Measurements from ENCODE around the gene KIRREL1. TPM values are rescaled to one million over a fixed set of nuclear protein-coding genes. Genes with fewer than 3 reads are reported as not detected.

Gene KIRREL1
- total and polyA plus RNA-seq, 2 of the 13 experiments (the other 11 are each of a cell fraction or from before 2014, with no cell fraction given): 0.02 to 0.03 TPM

DNA sequence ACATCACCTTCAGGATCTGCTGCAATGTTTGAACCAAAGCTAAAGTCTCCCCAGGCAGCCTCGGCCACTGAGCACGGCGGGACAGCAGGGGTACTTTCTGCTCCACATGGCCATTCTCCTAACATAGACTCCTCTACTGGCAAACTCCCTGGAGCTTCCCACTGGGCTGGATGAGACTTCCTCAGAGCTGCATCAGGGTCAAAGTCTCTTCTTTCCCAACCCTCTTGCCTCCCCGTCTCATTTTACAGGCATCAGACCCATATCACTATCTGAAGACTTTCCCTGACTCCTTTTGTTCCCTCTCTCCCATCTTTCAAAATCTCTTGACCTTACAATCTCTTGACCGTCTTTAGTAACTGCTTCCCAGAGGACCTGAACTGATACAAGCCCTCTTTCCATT lies 42.2 kb upstream of the KIRREL1 start (continued):
- TF ChIP-seq CEBPG (CRISPR knock-in tag; IDR thresholded peaks at IDR 0.05): no peak
- TF ChIP-seq HNRNPH1 (optimal IDR thresholded peaks at IDR 0.05; ENCODE audit: low read depth, low read length): no peak

DNA sequence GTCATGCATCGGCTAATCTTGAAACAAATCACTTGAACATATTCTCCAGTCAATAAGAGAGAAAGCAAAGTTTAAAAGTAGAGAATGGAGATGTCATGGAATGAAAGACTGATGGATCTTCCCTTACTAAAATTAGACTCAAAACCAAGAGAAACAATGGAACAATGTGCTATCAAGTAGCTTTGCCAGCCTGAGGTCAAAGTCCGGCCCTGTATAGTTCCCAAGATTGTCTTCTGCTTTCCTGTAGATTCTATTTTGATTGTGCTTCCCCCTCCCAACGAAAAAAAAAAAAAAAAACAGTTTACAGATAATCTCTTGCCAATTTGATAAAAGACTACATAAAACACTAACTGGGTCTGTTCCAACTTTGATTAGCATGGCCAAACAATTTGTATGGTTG lies 40.8 kb upstream of the KIRREL1 start:
- POLR2A ChIA-PET: no interaction called here
- intact Hi-C loops (cut with micrococcal nuclease; ENCODE audit: unreplicated experiment) (no loop called here), in situ Hi-C loops (cut with HindIII; ENCODE audit: extremely low pct_ligation_motif_present, low pct_unique_long_range_greater_than_20kb) (no loop called here)
- no peaks in the 10 kb centered on the region for H4K20me1 ChIP-seq (ENCODE audit: insufficient read depth, low read length)
- ATAC-seq (no peak), FAIRE-seq (no peak), DNase-seq (ENCODE audit: low spot score) (no peak)
- no peaks in the 10 kb centered on the region for H3K9me3 ChIP-seq (ENCODE audit: low read length)
- H3K4me2 ChIP-seq (ENCODE audit: low read depth, low read length): no peak overlapping the region
- H3K9ac ChIP-seq (ENCODE audit: insufficient read depth, low read depth, low read length): no peak overlapping the region
- no peak overlapping the region for H3K27ac ChIP-seq (ENCODE audit: extremely low read length, insufficient read depth, low read length)
- BruUV-seq (replicated peaks): no TSS peak
- WGBS (ENCODE audit: low lambda C conversion rate): 7% methylated on average over 3 of the region's 3 CpGs
- H3K27me3 ChIP-seq (ENCODE audit: control insufficient read depth in 1 of 2, insufficient read depth in 2 of 2, low read length in 2 of 2): no peaks in the 10 kb centered on the region
- H3K4me3 ChIP-seq (replicated peaks in 1 of 3; ENCODE audit: insufficient read depth in 1 of 3, low read depth in 2 of 3, low read length in 3 of 3): no peak overlapping the region
- H3K36me3 ChIP-seq (replicated peaks in 1 of 2; ENCODE audit: control insufficient read depth in 1 of 2, insufficient read depth in 2 of 2, low read length in 2 of 2): no peaks in the 10 kb centered on the region
- TF ChIP-seq PRMT3 (CRISPR knock-in tag; IDR thresholded peaks at IDR 0.05; ENCODE audit: borderline replicate concordance, low read depth): no peak
- TF ChIP-seq, protein P1, sequence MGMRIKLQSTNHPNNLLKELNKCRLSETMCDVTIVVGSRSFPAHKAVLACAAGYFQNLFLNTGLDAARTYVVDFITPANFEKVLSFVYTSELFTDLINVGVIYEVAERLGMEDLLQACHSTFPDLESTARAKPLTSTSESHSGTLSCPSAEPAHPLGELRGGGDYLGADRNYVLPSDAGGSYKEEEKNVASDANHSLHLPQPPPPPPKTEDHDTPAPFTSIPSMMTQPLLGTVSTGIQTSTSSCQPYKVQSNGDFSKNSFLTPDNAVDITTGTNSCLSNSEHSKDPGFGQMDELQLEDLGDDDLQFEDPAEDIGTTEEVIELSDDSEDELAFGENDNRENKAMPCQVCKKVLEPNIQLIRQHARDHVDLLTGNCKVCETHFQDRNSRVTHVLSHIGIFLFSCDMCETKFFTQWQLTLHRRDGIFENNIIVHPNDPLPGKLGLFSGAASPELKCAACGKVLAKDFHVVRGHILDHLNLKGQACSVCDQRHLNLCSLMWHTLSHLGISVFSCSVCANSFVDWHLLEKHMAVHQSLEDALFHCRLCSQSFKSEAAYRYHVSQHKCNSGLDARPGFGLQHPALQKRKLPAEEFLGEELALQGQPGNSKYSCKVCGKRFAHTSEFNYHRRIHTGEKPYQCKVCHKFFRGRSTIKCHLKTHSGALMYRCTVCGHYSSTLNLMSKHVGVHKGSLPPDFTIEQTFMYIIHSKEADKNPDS (CRISPR knock-in tag; IDR thresholded peaks at IDR 0.05): no peak
- TF ChIP-seq ZNF644 (CRISPR knock-in tag; IDR thresholded peaks at IDR 0.05; ENCODE audit: low read depth): no peak
- TF ChIP-seq PCBP2 (optimal IDR thresholded peaks at IDR 0.05; ENCODE audit: low read depth, low read length, poor library complexity, severe bottlenecking): no peak
- TF ChIP-seq, protein P2, sequence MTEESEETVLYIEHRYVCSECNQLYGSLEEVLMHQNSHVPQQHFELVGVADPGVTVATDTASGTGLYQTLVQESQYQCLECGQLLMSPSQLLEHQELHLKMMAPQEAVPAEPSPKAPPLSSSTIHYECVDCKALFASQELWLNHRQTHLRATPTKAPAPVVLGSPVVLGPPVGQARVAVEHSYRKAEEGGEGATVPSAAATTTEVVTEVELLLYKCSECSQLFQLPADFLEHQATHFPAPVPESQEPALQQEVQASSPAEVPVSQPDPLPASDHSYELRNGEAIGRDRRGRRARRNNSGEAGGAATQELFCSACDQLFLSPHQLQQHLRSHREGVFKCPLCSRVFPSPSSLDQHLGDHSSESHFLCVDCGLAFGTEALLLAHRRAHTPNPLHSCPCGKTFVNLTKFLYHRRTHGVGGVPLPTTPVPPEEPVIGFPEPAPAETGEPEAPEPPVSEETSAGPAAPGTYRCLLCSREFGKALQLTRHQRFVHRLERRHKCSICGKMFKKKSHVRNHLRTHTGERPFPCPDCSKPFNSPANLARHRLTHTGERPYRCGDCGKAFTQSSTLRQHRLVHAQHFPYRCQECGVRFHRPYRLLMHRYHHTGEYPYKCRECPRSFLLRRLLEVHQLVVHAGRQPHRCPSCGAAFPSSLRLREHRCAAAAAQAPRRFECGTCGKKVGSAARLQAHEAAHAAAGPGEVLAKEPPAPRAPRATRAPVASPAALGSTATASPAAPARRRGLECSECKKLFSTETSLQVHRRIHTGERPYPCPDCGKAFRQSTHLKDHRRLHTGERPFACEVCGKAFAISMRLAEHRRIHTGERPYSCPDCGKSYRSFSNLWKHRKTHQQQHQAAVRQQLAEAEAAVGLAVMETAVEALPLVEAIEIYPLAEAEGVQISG (CRISPR knock-in tag; IDR thresholded peaks at IDR 0.05): no peak
- no peak for TF ChIP-seq CENPT (CRISPR knock-in tag; IDR thresholded peaks at IDR 0.05; ENCODE audit: low read depth)
- H2AFZ ChIP-seq (ENCODE audit: low read length): no peak overlapping the region
- no peaks in the 10 kb centered on the region for H3K79me2 ChIP-seq (ENCODE audit: insufficient read depth, low read length)
- no peaks in the 10 kb centered on the region for H3K4me1 ChIP-seq (ENCODE audit: insufficient read depth, low read length)
- CTCF ChIA-PET (ENCODE audit: low intra/inter-chr PET ratio, low total read pairs): no interaction called here

Data from HepG2 (cell line).